SK-N-SH (cell line): ENCODE measurements around the gene OSBP2. TPM values are rescaled to one million over a fixed set of nuclear protein-coding genes. Genes with fewer than 3 reads are reported as not detected.

ENCODE experiments used
- CTCF ChIA-PET: fragments of 300-600, 350-600 bp; formaldehyde crosslinking; extraction: SDS; loops from one replicate; lab custom pipeline; 2021; lab: Yijun Ruan, JAX
- POLR2A ChIA-PET: fragments of 350-600 bp; sonication (Branson Sonifier 250); formaldehyde crosslinking; extraction: SDS; loops from one replicate; lab custom pipeline; 2020; ENCODE audit warnings: antibody characterized with exemption, inconsistent platforms; lab: Yijun Ruan, JAX
- DNase-seq: peaks from one replicate; pipeline ENCODE4 v3.0.0; 2012
- H2AFZ ChIP-seq: fragments of 200-600 bp; sonication (generic); 2 replicates; pipeline ENCODE4 v1.8.1; 2016; ENCODE audit warnings: antibody characterized with exemption, mild to moderate bottlenecking, low read depth
- H3F3A ChIP-seq: fragments of 200-600 bp; sonication (generic); replicated peaks from 2 replicates; pipeline ENCODE3; 2016; ENCODE audit warnings: antibody characterized with exemption, mild to moderate bottlenecking; ENCODE audit not compliant: insufficient read depth
- H3K27ac ChIP-seq, 2 experiments: fragments of 200-500 bp in 1 of 2; fragments of 200-600 bp in 1 of 2; sonication (Bioruptor generic) in 1 of 2; sonication (generic), shearing (Covaris generic) in 1 of 2; 2 replicates each; pipeline versions ENCODE4 v1.5.1 to v1.6.1; 2014 to 2016; ENCODE audit warnings: low read depth in 2 of 2, inconsistent platforms in 1 of 2, low read length in 1 of 2, mild to moderate bottlenecking in 1 of 2, mixed read lengths in 1 of 2
- H3K27me3 ChIP-seq: fragments of 200-600 bp; sonication (generic), shearing (Covaris generic); 2 replicates; pipeline ENCODE4 v1.6.1; 2016; ENCODE audit warnings: mixed run types; ENCODE audit not compliant: insufficient read depth
- H3K36me3 ChIP-seq, 2 experiments: fragments of 200-500 bp in 1 of 2; fragments of 200-600 bp in 1 of 2; sonication (Bioruptor generic) in 1 of 2; sonication (generic) in 1 of 2; replicated peaks in 1 of 2; 2 replicates each; pipeline versions ENCODE3 to v1.5.1; 2014 to 2016; ENCODE audit warnings: low read length in 1 of 2, mild to moderate bottlenecking in 1 of 2; ENCODE audit not compliant: insufficient read depth in 2 of 2, control insufficient read depth in 1 of 2
- H3K4me1 ChIP-seq, 2 experiments: fragments of 200-500 bp in 1 of 2; fragments of 200-600 bp in 1 of 2; sonication (Bioruptor generic) in 1 of 2; sonication (generic), shearing (Covaris generic) in 1 of 2; 2 replicates each; pipeline versions ENCODE4 v1.5.1 to v1.6.1; 2014 to 2016; ENCODE audit warnings: low read depth in 1 of 2, low read length in 1 of 2, mixed run types in 1 of 2; ENCODE audit not compliant: insufficient read depth in 2 of 2, control insufficient read depth in 1 of 2
- H3K4me2 ChIP-seq: fragments of 200-600 bp; sonication (generic), shearing (Covaris generic); 2 replicates; pipeline ENCODE4 v1.6.1; 2017; ENCODE audit warnings: mixed run types
- H3K4me3 ChIP-seq, 2 experiments: fragments of 200-500 bp in 1 of 2; fragments of 200-600 bp in 1 of 2; sonication (Bioruptor generic) in 1 of 2; sonication (generic), shearing (Covaris generic) in 1 of 2; 2 replicates each; pipeline versions ENCODE4 v1.5.1 to v1.8.1; 2014 to 2016; ENCODE audit warnings: low read depth in 2 of 2, inconsistent platforms in 1 of 2, low read length in 1 of 2, mild to moderate bottlenecking in 1 of 2, mixed read lengths in 1 of 2, moderate library complexity in 1 of 2
- H3K79me2 ChIP-seq: fragments of 200-600 bp; sonication (generic); 2 replicates; pipeline ENCODE4 v1.8.1; 2017; ENCODE audit warnings: mild to moderate bottlenecking; ENCODE audit not compliant: insufficient read depth
- H3K9ac ChIP-seq: fragments of 200-600 bp; sonication (generic); 2 replicates; pipeline ENCODE4 v1.6.1; 2017; ENCODE audit warnings: mixed run types
- H3K9me2 ChIP-seq: fragments of 200-600 bp; sonication (generic); 2 replicates; pipeline ENCODE4 v1.6.1; 2017; ENCODE audit warnings: mixed run types
- H3K9me3 ChIP-seq: fragments of 200-600 bp; sonication (generic); 2 replicates; pipeline ENCODE4 v1.6.1; 2017; ENCODE audit warnings: mixed run types, mild to moderate bottlenecking, moderate library complexity
- H4K20me1 ChIP-seq: fragments of 200-600 bp; sonication (generic); 2 replicates; pipeline ENCODE4 v1.6.1; 2017; ENCODE audit warnings: mild to moderate bottlenecking, mixed run types; ENCODE audit not compliant: insufficient read depth
- CHD2 ChIP-seq: fragments of 150-350 bp; IDR thresholded peaks from 2 replicates; pipeline ENCODE4 v1.6.1; 2018; ENCODE audit warnings: low read length; ENCODE audit not compliant: partially characterized antibody
- FOXJ3 ChIP-seq: sonication (generic); formaldehyde crosslinking; IDR thresholded peaks from 2 replicates; pipeline ENCODE4 v1.5.1; 2020; ENCODE audit warnings: mild to moderate bottlenecking, missing genetic modification reagents
- FOXM1 ChIP-seq: IDR thresholded peaks from 2 replicates; pipeline ENCODE4 v1.4.0; 2012; ENCODE audit warnings: low read depth, mild to moderate bottlenecking
- GABPA ChIP-seq: IDR thresholded peaks from 2 replicates; pipeline ENCODE4 v1.4.0; 2012; ENCODE audit warnings: low read depth, mild to moderate bottlenecking
- JUND ChIP-seq: IDR thresholded peaks from 2 replicates; pipeline ENCODE4 v1.4.0; 2012
- MXI1 ChIP-seq: IDR thresholded peaks from 2 replicates; pipeline ENCODE4 v1.6.1; 2012; ENCODE audit warnings: mild to moderate bottlenecking, low read depth, low read length, improper control_type of control experiment
- NFIC ChIP-seq: IDR thresholded peaks from 2 replicates; pipeline ENCODE4 v1.4.0; 2012; ENCODE audit warnings: borderline replicate concordance
- POLR2AphosphoS5 ChIP-seq: IDR thresholded peaks from 2 replicates; pipeline ENCODE4 v1.6.1; 2012; ENCODE audit warnings: low read depth, low read length
- RCOR1 ChIP-seq: fragments of 150-350 bp; IDR thresholded peaks from 2 replicates; pipeline ENCODE4 v1.6.1; 2017; ENCODE audit warnings: antibody characterized with exemption, low read length
- TAF1 ChIP-seq: IDR thresholded peaks from 2 replicates; pipeline ENCODE4 v1.6.1; 2012; ENCODE audit warnings: low read depth, mild to moderate bottlenecking, low read length, moderate library complexity, borderline replicate concordance
- TCF12 ChIP-seq: IDR thresholded peaks from 2 replicates; pipeline ENCODE4 v1.4.0; 2012
- TEAD4 ChIP-seq: IDR thresholded peaks from 2 replicates; pipeline ENCODE4 v1.4.0; 2012; ENCODE audit warnings: mild to moderate bottlenecking, borderline replicate concordance; ENCODE audit not compliant: insufficient read depth
- WGBS: methylation state at CpG from one replicate; pipeline ENCODE4 v1.1.6; 2017; ENCODE audit warnings: low lambda C conversion rate; 5-methylcytosine and 5-hydroxymethylcytosine counted together
- polyA plus RNA-seq, 3 experiments: library from polyadenylated mRNA; depleted of rRNA; stranded (reverse); fragments of >200 nt; gene quantifications; 2 replicates each; pipeline ENCODE4 v1.2.3, GENCODE V29; 2012
- TF ChIP-seq, protein P1 (sequence below): fragments of 150-350 bp; IDR thresholded peaks from 2 replicates; pipeline ENCODE4 v1.6.1; 2016; ENCODE audit warnings: mild to moderate bottlenecking, low read depth, low read length

The OSBP2 gene
- polyA plus RNA-seq, 1 of the 3 experiments (the other 2 are of a cell fraction) = 3.1 TPM

DNA sequence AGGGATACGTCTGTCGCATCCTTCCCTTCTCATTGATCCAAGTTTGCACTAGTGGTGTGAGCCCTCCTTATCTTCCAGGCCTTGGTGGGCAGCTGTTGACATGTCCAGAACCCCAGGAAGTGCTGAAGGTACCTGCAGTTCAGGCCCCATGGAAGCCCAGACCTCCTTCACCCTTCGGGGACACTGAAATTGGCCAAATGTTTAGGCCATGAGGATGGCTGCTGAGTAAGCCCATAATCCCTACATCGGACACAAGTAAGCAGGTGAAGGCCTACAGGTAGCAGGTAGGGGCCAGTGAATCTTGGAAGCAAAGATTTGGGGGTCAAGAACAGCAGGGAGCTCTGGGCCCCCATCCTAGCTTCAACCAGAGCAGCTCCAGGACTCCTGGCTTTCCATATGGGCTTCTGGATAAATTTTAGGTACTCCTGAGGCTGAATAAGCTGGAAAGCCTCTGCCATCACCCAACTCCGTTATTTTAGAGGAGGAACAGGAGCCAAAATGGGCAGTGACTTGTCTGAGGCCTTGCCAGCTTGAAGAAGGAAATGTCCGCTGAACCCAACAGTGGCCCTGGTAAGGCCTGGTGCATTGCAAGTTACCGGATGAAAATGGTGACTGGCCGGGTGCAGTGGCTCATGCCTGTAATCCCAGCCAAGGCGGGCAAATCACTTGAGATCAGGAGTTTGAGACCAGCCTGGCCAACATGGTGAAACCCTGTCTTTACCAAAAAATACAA is 228.7 kb downstream of the OSBP2 start:
- Histone ChIP-seq H3K4me3 (no peak overlapping the region), H3K9ac (no peak overlapping the region), H3K27me3 (no peaks in the 10 kb centered on the region), H3K9me3 (no peaks in the 10 kb centered on the region), H3K79me2 (no peaks in the 10 kb centered on the region), H3F3A (no peaks in the 10 kb centered on the region), H3K27ac (no peak overlapping the region), H2AFZ (no peak overlapping the region), H3K4me1 (peaks cover 0 to 10% of the 10 kb centered on the region in 2 experiments; a peak in 1 of 4 replicates), H3K36me3 (peaks cover 9 to 24% of the 10 kb centered on the region in 2 experiments), H4K20me1 (no peaks in the 10 kb centered on the region), H3K9me2 (no peaks in the 10 kb centered on the region), H3K4me2 (no peak overlapping the region)
- ChIA-PET CTCF (interaction anchor here (0.8 to 8.7 kb wide), 6 partner anchors 46 to 289 kb away, joined by 3 to 170 read pairs (median 14); partner anchors contain the start of gene SLC35E4), POLR2A (no interaction called here)
- TF ChIP-seq NFIC = no peak
- no peak for TF ChIP-seq RCOR1
- WGBS = 99% methylated on average over 6 of the region's 9 CpGs
- DNase-seq = no peak

DNA sequence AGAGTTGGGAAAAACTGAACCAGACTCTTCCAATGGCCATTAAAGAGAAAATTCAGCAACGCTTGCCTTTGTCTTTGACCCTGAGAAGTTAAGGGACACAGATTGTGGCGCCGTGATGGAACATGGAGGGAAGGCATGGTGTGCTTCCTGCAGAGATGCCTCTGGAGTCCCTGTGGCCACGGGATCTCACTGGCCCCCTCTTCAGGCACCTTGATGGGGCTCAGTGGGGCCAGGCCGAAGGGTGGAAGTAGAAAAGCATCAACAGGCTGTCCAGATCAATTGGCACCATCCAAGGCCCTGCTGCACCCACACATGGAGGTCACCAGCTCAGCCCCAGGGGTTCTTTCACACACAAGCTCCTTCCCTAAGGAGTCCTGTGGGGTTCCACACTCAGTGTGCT is 231.0 kb downstream of the OSBP2 start:
- TF ChIP-seq FOXJ3 (CRISPR knock-in tag) = no peak
- TF ChIP-seq TAF1 = no peak
- no peak for TF ChIP-seq POLR2AphosphoS5
- TF ChIP-seq JUND = no peak
- TF ChIP-seq MXI1 = no peak
- no peak for TF ChIP-seq TCF12
- TF ChIP-seq GABPA = no peak
- no peak for TF ChIP-seq FOXM1
- TF ChIP-seq TEAD4 = no peak
- TF ChIP-seq, protein P1, sequence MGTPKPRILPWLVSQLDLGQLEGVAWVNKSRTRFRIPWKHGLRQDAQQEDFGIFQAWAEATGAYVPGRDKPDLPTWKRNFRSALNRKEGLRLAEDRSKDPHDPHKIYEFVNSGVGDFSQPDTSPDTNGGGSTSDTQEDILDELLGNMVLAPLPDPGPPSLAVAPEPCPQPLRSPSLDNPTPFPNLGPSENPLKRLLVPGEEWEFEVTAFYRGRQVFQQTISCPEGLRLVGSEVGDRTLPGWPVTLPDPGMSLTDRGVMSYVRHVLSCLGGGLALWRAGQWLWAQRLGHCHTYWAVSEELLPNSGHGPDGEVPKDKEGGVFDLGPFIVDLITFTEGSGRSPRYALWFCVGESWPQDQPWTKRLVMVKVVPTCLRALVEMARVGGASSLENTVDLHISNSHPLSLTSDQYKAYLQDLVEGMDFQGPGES = no peak
- TF ChIP-seq CHD2 = no peak
- Histone ChIP-seq H3K9ac (no peak overlapping the region), H3K27ac (no peak overlapping the region), H3K4me3 (no peak overlapping the region), H3K4me1 (peaks cover 0 to 10% of the 10 kb centered on the region in 2 experiments; a peak in 1 of 4 replicates), H3K9me2 (no peaks in the 10 kb centered on the region), H3K79me2 (no peaks in the 10 kb centered on the region), H3K4me2 (no peak overlapping the region), H3K9me3 (no peaks in the 10 kb centered on the region), H3K27me3 (no peaks in the 10 kb centered on the region), H3F3A (no peaks in the 10 kb centered on the region), H4K20me1 (no peaks in the 10 kb centered on the region), H3K36me3 (peaks cover 13 to 33% of the 10 kb centered on the region in 2 experiments), H2AFZ (no peak overlapping the region)
- DNase-seq = no peak
- WGBS = 95% methylated on average over 4 of the region's 5 CpGs
- ChIA-PET CTCF (no interaction called here), POLR2A (no interaction called here)
